ENCODE results near the gene SLC12A1.

DNA sequence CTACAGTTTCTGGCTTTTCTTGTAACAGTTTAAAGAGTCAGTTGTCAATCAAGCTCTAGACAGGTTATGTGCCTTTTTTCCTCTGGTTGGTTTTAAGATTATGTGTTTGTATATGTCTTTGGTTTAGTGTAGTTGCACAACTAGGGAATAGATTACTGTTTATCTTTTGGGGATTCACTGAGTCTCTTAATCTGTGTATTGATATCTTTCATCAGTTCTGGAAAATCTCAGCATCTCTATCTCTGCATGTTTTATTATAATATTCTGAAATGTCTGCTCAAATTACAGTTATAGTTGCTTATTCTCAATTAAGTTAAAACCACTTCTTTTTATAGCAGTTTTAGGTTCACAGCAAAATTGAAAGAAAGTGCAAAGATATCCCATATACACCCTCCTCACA, 139.4 kb downstream of the SLC12A1 start:
- TF ChIP-seq, protein P1, sequence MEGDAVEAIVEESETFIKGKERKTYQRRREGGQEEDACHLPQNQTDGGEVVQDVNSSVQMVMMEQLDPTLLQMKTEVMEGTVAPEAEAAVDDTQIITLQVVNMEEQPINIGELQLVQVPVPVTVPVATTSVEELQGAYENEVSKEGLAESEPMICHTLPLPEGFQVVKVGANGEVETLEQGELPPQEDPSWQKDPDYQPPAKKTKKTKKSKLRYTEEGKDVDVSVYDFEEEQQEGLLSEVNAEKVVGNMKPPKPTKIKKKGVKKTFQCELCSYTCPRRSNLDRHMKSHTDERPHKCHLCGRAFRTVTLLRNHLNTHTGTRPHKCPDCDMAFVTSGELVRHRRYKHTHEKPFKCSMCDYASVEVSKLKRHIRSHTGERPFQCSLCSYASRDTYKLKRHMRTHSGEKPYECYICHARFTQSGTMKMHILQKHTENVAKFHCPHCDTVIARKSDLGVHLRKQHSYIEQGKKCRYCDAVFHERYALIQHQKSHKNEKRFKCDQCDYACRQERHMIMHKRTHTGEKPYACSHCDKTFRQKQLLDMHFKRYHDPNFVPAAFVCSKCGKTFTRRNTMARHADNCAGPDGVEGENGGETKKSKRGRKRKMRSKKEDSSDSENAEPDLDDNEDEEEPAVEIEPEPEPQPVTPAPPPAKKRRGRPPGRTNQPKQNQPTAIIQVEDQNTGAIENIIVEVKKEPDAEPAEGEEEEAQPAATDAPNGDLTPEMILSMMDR (IDR thresholded peaks at IDR 0.05; ENCODE audit: low read depth, low read length, poor library complexity, severe bottlenecking): no peak
- no peak for TF ChIP-seq EZH2phosphoT487 (IDR thresholded peaks at IDR 0.05; ENCODE audit: borderline replicate concordance, low read length)

Data from DOHH2 (cell line).